RWPE1 (cell line): Measurements from ENCODE around the gene CLEC10A.
"Not testable (repeated sequence)": the region's sequence is repeated elsewhere in the genome, so short reads cannot be mapped to it uniquely, and the experiment has no call there.

ENCODE experiments used
- CTCF ChIA-PET: fragments of 350-600 bp; sonication (Branson Sonifier 250); formaldehyde crosslinking; extraction: SDS; loops from one replicate; lab custom pipeline; 2021; lab: Yijun Ruan, JAX
- POLR2A ChIA-PET: fragments of 400-600 bp; formaldehyde crosslinking; extraction: SDS; loops from one replicate; lab custom pipeline; 2020; ENCODE audit warnings: antibody characterized with exemption; ENCODE audit not compliant: low non-redundant PET; lab: Yijun Ruan, JAX
- DNase-seq: peaks from one replicate; pipeline ENCODE4 v3.0.0; 2012; ENCODE audit warnings: low spot score
- H3K27ac ChIP-seq: fragments of 450-650 bp; 2 replicates; pipeline ENCODE4 v1.5.1; 2017
- TF ChIP-seq, protein P1 (sequence below): fragments of 450-650 bp; conservative IDR thresholded peaks from 2 replicates; pipeline ENCODE4 v1.5.1; 2017; ENCODE audit warnings: low read depth, mild to moderate bottlenecking

CLEC10A gene

DNA sequence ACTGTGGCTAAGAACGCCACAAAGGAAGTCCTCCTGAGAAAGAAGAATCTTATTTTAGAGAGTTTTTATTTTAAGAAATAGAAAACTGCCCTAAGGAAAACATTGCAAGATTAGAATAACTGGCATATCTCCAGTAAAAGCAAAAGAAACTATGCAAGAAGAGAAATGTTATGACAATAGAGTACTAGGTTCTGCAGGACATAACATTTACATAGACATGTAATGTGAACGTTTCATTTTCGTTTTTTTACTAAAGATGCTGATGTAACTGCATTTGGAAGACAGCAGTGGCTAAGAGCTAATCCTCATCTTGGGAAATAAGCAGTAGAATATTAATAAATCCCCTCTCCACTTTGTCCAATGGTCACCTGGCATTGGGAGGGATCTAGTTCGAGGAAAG, 42.3 kb upstream of the CLEC10A start:
- TF ChIP-seq, protein P1, sequence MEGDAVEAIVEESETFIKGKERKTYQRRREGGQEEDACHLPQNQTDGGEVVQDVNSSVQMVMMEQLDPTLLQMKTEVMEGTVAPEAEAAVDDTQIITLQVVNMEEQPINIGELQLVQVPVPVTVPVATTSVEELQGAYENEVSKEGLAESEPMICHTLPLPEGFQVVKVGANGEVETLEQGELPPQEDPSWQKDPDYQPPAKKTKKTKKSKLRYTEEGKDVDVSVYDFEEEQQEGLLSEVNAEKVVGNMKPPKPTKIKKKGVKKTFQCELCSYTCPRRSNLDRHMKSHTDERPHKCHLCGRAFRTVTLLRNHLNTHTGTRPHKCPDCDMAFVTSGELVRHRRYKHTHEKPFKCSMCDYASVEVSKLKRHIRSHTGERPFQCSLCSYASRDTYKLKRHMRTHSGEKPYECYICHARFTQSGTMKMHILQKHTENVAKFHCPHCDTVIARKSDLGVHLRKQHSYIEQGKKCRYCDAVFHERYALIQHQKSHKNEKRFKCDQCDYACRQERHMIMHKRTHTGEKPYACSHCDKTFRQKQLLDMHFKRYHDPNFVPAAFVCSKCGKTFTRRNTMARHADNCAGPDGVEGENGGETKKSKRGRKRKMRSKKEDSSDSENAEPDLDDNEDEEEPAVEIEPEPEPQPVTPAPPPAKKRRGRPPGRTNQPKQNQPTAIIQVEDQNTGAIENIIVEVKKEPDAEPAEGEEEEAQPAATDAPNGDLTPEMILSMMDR, result no peak
- ChIA-PET CTCF (no interaction called here), POLR2A (no interaction called here)
- DNase-seq, result no peak
- no peak overlapping the region for H3K27ac ChIP-seq

DNA sequence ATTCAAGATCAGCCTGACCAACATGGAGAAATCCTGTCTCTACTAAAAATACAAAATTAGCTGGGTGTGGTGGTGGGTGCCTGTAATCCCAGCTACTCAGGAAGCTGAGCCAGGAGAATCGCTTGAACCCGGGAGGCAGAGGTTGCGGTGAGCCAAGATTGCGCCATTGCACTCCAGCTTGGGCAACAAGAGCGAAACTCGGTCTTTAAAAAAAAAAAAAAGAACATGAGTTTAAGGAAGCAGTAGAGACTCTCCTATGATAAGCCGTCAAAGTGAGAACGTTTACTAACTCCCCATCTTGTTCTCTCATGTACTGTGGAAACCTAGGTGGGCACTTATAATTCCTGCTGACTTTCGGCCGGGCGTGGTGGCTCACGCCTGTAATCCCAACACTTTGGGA, 40.6 kb upstream of the CLEC10A start:
- POLR2A ChIA-PET, CTCF ChIA-PET, DNase-seq, H3K27ac ChIP-seq: not testable (repeated sequence)

DNA sequence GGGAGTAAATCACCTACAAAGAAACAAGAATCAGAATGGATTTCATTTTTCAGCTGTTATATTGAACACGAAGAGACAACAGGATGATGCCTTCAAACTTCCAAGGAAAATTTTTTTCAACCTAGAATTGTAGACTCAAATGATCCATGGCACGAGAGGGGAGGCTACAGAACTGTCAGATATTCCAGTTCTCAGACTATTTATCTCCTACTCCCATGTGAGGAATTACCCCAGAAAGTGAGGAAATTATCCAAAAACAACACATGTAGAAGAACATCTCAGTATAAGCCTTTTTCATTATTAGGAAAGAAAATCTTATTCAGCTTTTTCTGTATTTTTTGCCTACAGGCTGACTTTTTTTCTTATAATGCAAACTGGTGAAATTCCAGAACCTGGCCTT, 40.1 kb upstream of the CLEC10A start:
- DNase-seq, result no peak
- TF ChIP-seq, protein P1, result no peak
- POLR2A ChIA-PET, result no interaction called here
- CTCF ChIA-PET, result no interaction called here
- H3K27ac ChIP-seq, result no peak overlapping the region

DNA sequence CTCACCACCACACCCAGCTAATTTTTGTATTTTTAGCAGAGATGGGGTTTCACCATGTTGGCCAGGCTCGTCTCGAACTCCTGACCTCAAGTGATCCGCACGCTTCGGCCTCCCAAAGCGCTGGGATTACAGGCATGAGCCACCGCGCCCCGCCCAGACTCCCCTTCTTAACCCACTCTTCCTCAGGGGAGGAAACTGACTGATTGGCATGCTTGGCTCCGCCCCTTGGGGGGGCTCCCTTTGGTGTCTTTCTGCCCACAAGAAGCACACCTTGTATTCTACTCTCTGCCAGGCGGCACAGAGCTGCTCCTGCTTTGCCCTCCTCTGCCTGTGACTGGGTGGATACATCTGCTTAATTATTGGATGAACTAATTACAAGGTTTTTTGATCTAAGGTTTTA, 39.3 kb upstream of the CLEC10A start:
- DNase-seq, result no peak
- POLR2A ChIA-PET, result no interaction called here
- CTCF ChIA-PET, result interaction anchor here (0.8 kb wide), 1 partner anchor 58 kb away, joined by 3 read pairs; no protein-coding TSS in a partner anchor
- TF ChIP-seq, protein P1, result no peak
- H3K27ac ChIP-seq, result no peak overlapping the region

DNA sequence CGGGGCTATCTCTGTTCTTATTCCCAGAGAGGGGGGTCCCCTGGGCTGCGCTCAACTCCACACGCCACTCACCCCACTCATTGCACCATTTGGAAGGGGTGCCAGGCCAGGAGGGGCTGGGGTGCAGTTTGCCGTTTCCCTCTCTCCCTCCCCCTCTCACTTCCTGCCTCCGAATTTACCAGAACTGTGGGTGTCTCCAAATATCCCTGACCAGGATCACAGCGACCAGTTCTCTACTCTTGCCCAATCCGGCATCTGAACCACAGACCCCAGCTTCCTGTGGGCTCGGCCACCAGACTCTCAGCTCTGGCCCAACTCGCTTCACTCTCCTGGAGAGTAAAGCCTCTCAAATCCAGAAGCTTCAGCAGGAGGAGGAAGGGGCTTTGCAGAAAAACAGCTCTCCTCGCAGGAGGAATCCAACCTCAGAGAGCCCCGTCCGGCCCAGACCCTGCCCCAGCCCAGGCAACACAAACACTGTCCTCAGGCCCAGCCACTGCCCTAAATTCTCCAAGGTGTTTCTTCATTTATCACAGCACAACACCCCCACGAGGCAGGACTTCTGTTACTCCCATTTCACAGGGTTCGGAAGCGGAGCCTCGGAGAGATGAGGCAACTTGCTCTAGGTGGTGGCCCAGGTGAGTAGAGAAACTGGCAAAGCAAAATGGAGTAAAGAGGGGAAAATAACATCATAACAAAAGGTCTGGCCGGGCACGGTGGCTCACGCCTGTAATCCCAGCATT, 35.0 kb upstream of the CLEC10A start:
- DNase-seq, result no peak
- TF ChIP-seq, protein P1, result no peak
- CTCF ChIA-PET, result interaction anchor here (0.7 kb wide), 2 partner anchors 26 to 93 kb away, joined by 3 read pairs; no protein-coding TSS in a partner anchor
- H3K27ac ChIP-seq, result no peak overlapping the region
- POLR2A ChIA-PET, result no interaction called here

DNA sequence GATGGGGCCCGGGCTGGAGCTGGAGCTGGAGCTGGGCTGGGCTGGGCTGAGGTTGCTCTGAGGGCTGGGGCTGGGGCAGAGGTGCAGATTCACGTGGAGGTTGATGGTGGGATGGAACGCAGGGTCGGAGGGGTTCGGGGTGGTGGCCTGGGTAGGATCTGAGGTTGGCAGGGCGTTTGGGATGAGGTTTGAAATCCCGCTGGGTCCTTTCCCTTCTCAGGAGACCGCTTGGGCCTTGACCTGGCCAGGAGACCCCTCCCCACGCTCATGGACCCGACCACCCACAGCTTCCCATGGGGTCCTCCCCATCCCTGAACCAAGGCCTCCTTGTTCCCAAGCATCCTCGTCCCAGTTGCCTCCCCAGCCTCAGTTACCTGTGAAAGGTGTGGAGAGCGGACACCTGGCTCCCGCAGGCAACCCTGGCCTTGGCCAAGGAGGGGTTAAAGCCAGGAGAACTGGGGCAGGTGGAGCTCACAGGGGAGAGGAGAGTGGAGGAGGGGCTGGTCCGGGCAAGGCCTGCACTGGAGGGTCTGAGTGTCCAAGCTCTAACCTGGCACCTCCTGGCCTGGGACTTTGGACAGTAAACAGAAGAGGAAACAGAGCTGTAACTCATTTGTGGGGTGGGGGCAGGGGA, 34.3 kb upstream of the CLEC10A start, which contains the start of gene ASGR2:
Gene ASGR2 (minus strand): TSS at position 582 of the 634 bp plus-strand sequence. CDS start 582 bp downstream, outside the sequence.
- ChIA-PET CTCF (interaction anchor here (0.7 kb wide), 2 partner anchors 27 to 92 kb away, joined by 3 read pairs; no protein-coding TSS in a partner anchor), POLR2A (no interaction called here)
- TF ChIP-seq, protein P1, result no peak
- no peak for DNase-seq
- H3K27ac ChIP-seq, result no peak within 1 kb of the TSS
